Gastrocnemius medialis (tissue), 4 donors: ENCODE data around the gene KRTAP9-9.
"Not testable (repeated sequence)": the region's sequence is repeated elsewhere in the genome, so short reads cannot be mapped to it uniquely, and the experiment has no call there.

Experiments used
- POLR2A ChIP-seq, 2 donors: fragments of 450-650 bp; IDR thresholded peaks; one replicate each; pipeline ENCODE4 v1.6.1; 2017; ENCODE audit warnings: antibody characterized with exemption in 2 of 2, mild to moderate bottlenecking in 2 of 2, moderate library complexity in 2 of 2
- TF ChIP-seq, protein P1 (sequence below), 5 experiments: fragments of 450-650 bp in 3 of 5; fragments of 200-600 bp in 2 of 5; sonication (generic) in 2 of 5; IDR thresholded peaks in 4 of 5; conservative IDR thresholded peaks in 1 of 5; 1 replicate in 4 of 5; 2 replicates in 1 of 5; pipeline ENCODE4 v1.5.1; 2016 to 2019; ENCODE audit warnings: antibody characterized with exemption in 5 of 5, mild to moderate bottlenecking in 3 of 5, moderate library complexity in 3 of 5

DNA sequence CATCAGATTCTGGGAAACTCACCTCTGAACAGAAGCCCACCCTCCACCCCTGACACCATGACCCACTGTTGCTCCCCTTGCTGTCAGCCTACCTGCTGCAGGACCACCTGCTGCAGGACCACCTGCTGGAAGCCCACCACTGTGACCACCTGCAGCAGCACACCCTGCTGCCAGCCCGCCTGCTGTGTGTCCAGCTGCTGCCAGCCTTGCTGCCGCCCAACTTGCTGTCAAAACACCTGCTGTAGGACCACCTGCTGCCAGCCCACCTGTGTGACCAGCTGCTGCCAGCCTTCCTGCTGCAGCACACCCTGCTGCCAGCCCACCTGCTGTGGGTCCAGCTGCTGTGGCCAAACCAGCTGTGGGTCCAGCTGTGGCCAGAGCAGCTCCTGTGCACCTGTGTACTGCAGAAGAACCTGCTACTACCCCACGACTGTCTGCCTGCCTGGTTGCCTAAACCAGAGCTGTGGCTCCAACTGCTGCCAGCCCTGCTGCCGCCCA, 28.5 kb upstream of the KRTAP9-9 start, which contains the start of gene KRTAP9-2:
- TF ChIP-seq, protein P1, sequence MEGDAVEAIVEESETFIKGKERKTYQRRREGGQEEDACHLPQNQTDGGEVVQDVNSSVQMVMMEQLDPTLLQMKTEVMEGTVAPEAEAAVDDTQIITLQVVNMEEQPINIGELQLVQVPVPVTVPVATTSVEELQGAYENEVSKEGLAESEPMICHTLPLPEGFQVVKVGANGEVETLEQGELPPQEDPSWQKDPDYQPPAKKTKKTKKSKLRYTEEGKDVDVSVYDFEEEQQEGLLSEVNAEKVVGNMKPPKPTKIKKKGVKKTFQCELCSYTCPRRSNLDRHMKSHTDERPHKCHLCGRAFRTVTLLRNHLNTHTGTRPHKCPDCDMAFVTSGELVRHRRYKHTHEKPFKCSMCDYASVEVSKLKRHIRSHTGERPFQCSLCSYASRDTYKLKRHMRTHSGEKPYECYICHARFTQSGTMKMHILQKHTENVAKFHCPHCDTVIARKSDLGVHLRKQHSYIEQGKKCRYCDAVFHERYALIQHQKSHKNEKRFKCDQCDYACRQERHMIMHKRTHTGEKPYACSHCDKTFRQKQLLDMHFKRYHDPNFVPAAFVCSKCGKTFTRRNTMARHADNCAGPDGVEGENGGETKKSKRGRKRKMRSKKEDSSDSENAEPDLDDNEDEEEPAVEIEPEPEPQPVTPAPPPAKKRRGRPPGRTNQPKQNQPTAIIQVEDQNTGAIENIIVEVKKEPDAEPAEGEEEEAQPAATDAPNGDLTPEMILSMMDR (IDR thresholded peaks at IDR 0.05 in 4 of 5, conservative IDR thresholded peaks at IDR 0.05 in 1 of 5), result not testable (repeated sequence)
- not testable (repeated sequence) for TF ChIP-seq POLR2A (IDR thresholded peaks at IDR 0.05)
